Measurements from ENCODE around the gene CADPS2. TPM values are rescaled to one million over a fixed set of nuclear protein-coding genes. Genes with fewer than 3 reads are reported as not detected.
A peak's percentile ranks its signal among the peaks of the same experiment; 100 is the strongest.

The CADPS2 gene
- total and polyA plus RNA-seq, 10 of the 15 experiments (the other 5 are each of a cell fraction or from before 2014, with no cell fraction given) = 0.05 to 7.5 (median 0.25) TPM

DNA sequence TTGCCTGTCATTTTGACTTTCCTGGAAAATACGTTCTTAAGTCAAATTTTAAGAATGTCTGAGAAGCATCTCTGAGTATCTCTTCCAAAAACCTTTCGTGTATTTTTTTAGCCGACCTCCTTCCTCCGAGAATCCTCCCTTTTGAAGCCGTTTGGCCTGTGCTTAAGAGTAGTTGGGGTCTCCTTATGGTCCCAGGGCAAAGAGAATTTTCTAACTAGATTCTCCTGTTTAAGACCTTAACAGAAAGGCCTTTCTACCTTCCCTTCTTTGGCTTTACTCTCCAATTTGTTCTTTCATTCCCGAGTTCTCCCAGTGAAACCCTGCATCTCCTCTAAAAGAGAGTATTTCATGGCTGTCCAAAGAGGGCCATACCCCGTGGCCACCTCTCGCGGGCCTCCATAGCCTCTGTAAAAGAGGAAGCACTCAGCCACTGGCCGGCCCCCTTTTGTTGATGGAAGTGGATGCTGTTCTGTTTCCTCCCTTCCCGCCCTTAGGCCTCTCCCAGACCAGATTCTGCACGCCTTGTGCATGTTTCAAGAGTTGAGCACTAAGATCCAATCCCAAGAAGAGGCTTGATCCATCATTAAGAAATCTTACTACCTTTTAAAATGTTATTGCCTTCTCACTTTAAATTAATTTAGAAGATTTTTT lies 575.1 kb downstream of the CADPS2 start:
- in situ Hi-C loops (cut with MboI) = no loop called here
- no peak overlapping the region for H3K4me3 ChIP-seq
- no peaks in the 10 kb centered on the region for H3K79me2 ChIP-seq (ENCODE audit: control insufficient read depth, insufficient read depth, low read length)
- BruUV-seq (replicated peaks) = no TSS peak
- H3K4me1 ChIP-seq (ENCODE audit: control insufficient read depth, insufficient read depth, low read length) = no peaks in the 10 kb centered on the region
- no peak overlapping the region for H3K9ac ChIP-seq (ENCODE audit: control insufficient read depth, insufficient read depth, low read length)
- WGBS (ENCODE audit: insufficient coverage, insufficient replicate concordance, low lambda C conversion rate, missing lambda C conversion rate) = 13% methylated on average over 11 of the region's 12 CpGs
- FAIRE-seq (no peak), DNase-seq (ENCODE audit: low read depth, low spot score) (no peak), ATAC-seq (peak; percentile 29; the same call in 2 of the 3 replicates)
- H3K4me2 ChIP-seq (ENCODE audit: control insufficient read depth, insufficient read depth) = no peak overlapping the region
- POLR2A ChIA-PET = no interaction called here
- H3K36me3 ChIP-seq (ENCODE audit: control insufficient read depth in 2 of 2, insufficient read depth in 2 of 2, low read length in 1 of 2) = no peaks in the 10 kb centered on the region
- RAD21 ChIA-PET (ENCODE audit: unreplicated experiment) = no interaction called here
- H4K20me1 ChIP-seq (ENCODE audit: control insufficient read depth, insufficient read depth) = no peaks in the 10 kb centered on the region
- no peak for TF ChIP-seq EGR1 (IDR thresholded peaks at IDR 0.05; ENCODE audit: borderline replicate concordance in 1 of 2, low read depth in 2 of 2, low read length in 2 of 2)
- no peak for TF ChIP-seq MEF2A (IDR thresholded peaks at IDR 0.05; ENCODE audit: insufficient read depth, low read depth, low read length)
- no peak for TF ChIP-seq NFIC (IDR thresholded peaks at IDR 0.05; ENCODE audit: low read depth, low read length)
- no peak for TF ChIP-seq WRNIP1 (IDR thresholded peaks at IDR 0.05; ENCODE audit: borderline replicate concordance, low read depth, low read length)
- TF ChIP-seq, protein P1, sequence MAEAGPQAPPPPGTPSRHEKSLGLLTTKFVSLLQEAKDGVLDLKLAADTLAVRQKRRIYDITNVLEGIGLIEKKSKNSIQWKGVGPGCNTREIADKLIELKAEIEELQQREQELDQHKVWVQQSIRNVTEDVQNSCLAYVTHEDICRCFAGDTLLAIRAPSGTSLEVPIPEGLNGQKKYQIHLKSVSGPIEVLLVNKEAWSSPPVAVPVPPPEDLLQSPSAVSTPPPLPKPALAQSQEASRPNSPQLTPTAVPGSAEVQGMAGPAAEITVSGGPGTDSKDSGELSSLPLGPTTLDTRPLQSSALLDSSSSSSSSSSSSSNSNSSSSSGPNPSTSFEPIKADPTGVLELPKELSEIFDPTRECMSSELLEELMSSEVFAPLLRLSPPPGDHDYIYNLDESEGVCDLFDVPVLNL (IDR thresholded peaks at IDR 0.05; ENCODE audit: low read depth, low read length) = no peak
- TF ChIP-seq, protein P2, sequence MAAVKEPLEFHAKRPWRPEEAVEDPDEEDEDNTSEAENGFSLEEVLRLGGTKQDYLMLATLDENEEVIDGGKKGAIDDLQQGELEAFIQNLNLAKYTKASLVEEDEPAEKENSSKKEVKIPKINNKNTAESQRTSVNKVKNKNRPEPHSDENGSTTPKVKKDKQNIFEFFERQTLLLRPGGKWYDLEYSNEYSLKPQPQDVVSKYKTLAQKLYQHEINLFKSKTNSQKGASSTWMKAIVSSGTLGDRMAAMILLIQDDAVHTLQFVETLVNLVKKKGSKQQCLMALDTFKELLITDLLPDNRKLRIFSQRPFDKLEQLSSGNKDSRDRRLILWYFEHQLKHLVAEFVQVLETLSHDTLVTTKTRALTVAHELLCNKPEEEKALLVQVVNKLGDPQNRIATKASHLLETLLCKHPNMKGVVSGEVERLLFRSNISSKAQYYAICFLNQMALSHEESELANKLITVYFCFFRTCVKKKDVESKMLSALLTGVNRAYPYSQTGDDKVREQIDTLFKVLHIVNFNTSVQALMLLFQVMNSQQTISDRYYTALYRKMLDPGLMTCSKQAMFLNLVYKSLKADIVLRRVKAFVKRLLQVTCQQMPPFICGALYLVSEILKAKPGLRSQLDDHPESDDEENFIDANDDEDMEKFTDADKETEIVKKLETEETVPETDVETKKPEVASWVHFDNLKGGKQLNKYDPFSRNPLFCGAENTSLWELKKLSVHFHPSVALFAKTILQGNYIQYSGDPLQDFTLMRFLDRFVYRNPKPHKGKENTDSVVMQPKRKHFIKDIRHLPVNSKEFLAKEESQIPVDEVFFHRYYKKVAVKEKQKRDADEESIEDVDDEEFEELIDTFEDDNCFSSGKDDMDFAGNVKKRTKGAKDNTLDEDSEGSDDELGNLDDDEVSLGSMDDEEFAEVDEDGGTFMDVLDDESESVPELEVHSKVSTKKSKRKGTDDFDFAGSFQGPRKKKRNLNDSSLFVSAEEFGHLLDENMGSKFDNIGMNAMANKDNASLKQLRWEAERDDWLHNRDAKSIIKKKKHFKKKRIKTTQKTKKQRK (IDR thresholded peaks at IDR 0.05; ENCODE audit: low read depth, low read length) = no peak
- TF ChIP-seq SMAD1 (IDR thresholded peaks at IDR 0.05; ENCODE audit: low read depth, partially characterized antibody) = no peak
- TF ChIP-seq, protein P3, sequence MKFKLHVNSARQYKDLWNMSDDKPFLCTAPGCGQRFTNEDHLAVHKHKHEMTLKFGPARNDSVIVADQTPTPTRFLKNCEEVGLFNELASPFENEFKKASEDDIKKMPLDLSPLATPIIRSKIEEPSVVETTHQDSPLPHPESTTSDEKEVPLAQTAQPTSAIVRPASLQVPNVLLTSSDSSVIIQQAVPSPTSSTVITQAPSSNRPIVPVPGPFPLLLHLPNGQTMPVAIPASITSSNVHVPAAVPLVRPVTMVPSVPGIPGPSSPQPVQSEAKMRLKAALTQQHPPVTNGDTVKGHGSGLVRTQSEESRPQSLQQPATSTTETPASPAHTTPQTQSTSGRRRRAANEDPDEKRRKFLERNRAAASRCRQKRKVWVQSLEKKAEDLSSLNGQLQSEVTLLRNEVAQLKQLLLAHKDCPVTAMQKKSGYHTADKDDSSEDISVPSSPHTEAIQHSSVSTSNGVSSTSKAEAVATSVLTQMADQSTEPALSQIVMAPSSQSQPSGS (IDR thresholded peaks at IDR 0.05; ENCODE audit: low read length) = no peak
- no peak for TF ChIP-seq ZSCAN29 (IDR thresholded peaks at IDR 0.05)
- TF ChIP-seq BMI1 (IDR thresholded peaks at IDR 0.05; ENCODE audit: borderline replicate concordance) = no peak
- intact Hi-C loops (cut with micrococcal nuclease; ENCODE audit: unreplicated experiment) = no loop called here
- no peak overlapping the region for H2AFZ ChIP-seq (ENCODE audit: control insufficient read depth, low read depth, low read length)
- H3K9me3 ChIP-seq (replicated peaks; ENCODE audit: control insufficient read depth, insufficient read depth, low read length) = no peaks in the 10 kb centered on the region
- peaks cover 5 to 16% of the 10 kb centered on the region in 2 experiments for H3K27me3 ChIP-seq (replicated peaks in 1 of 2; ENCODE audit: control insufficient read depth in 2 of 2, insufficient read depth in 2 of 2, low read length in 1 of 2)
- H3K27ac ChIP-seq (ENCODE audit: control insufficient read depth, insufficient read depth) = no peak overlapping the region
- CTCF ChIA-PET = interaction anchor here (1.0 kb wide), 1 partner anchor 13 kb away, joined by 3 read pairs; no protein-coding TSS in a partner anchor
- SMC1A ChIA-PET (ENCODE audit: uncharacterized antibody, unreplicated experiment) = interaction anchor here (1.3 to 1.5 kb wide), 2 partner anchors 10 to 217 kb away, joined by 3 to 4 read pairs; no protein-coding TSS in a partner anchor
